Tibial artery (tissue), 4 donors: ENCODE data around the gene LY6G5B.

ENCODE experiments used
- DNase-seq, 2 donors: peaks; one replicate each; pipeline ENCODE4 v3.0.0-alpha.2; 2019
- H3K27ac ChIP-seq, 2 donors: fragments of 200-600 bp; sonication (generic) in 1 of 2; 1 replicate in 1 of 2; 2 replicates in 1 of 2; pipeline ENCODE4 v1.5.1; 2018 to 2019; ENCODE audit warnings: mild to moderate bottlenecking in 1 of 2
- H3K27me3 ChIP-seq, 2 donors: fragments of 200-600 bp; sonication (generic) in 1 of 2; one replicate each; pipeline versions ENCODE4 v1.5.1 to v1.6.0; 2016 to 2019
- H3K36me3 ChIP-seq, 3 donors: fragments of 200-600 bp; sonication (generic) in 2 of 3; one replicate each; pipeline ENCODE4 v1.5.1; 2016 to 2019; ENCODE audit warnings: mild to moderate bottlenecking in 2 of 3
- H3K4me1 ChIP-seq, 4 donors: fragments of 200-600 bp; sonication (generic) in 2 of 4; 1 replicate in 3 of 4; 2 replicates in 1 of 4; pipeline ENCODE4 v1.5.1; 2016 to 2019
- H3K4me3 ChIP-seq, 2 donors: fragments of 200-600 bp; sonication (generic) in 1 of 2; 1 replicate in 1 of 2; 2 replicates in 1 of 2; pipeline ENCODE4 v1.5.1; 2018 to 2019; ENCODE audit warnings: mild to moderate bottlenecking in 2 of 2
- H3K9me3 ChIP-seq, 3 donors: fragments of 200-600 bp; sonication (generic) in 1 of 3; one replicate each; pipeline ENCODE4 v1.5.1; 2016 to 2019
- intact Hi-C: fragments of 100-400 bp; cut with DNase I; formaldehyde crosslinking; loops from one replicate; pipeline ENCODE4 v1.15.0; 2023; ENCODE audit warnings: low total_unique reads
- TF ChIP-seq, protein P1 (sequence below), 2 experiments: fragments of 200-600 bp in 1 of 2; fragments of 450-650 bp in 1 of 2; IDR thresholded peaks; one replicate each; pipeline ENCODE4 v1.5.1; 2017 to 2019; ENCODE audit warnings: antibody characterized with exemption in 2 of 2, mild to moderate bottlenecking in 1 of 2, moderate library complexity in 1 of 2

LY6G5B gene

DNA sequence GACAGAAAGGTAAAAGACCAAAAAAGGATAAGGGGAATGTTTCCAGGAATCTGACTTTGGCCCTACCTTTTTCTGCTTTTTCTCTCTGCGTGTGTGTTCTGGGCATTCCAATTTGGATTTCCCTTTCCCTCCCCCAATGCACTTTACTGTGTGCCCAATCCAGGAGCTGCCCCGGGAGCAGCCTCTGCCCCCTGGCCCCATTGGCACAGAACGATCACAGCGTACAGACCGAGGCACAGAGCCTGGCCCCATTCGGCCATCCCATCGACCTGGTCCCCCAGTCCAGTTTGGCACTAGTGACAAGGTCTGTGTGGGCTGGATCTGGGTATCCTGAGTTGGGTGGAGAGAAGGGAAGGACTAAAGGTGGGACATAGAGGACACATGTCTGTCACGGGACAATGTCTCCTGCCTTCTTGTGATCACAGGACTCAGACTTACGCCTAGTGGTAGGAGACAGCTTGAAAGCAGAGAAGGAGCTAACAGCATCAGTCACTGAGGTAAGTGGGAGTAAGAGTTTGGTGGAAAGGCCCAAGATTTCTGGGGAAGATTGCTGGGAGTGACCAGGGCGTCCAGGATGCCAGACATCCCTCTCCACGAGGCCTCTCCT lies 34.7 kb upstream of the LY6G5B start:
- Histone ChIP-seq H3K27me3 (no peaks in the 10 kb centered on the region), H3K9me3 (no peaks in the 10 kb centered on the region), H3K4me1 (peaks cover 0 to 3% (median 0%) of the 10 kb centered on the region in 4 donors), H3K27ac (no peak overlapping the region), H3K4me3 (no peak overlapping the region), H3K36me3 (peaks cover 69 to 100% (median 96%) of the 10 kb centered on the region in 3 donors)
- intact Hi-C loops, result no loop called here
- no peak for DNase-seq
- TF ChIP-seq, protein P1, sequence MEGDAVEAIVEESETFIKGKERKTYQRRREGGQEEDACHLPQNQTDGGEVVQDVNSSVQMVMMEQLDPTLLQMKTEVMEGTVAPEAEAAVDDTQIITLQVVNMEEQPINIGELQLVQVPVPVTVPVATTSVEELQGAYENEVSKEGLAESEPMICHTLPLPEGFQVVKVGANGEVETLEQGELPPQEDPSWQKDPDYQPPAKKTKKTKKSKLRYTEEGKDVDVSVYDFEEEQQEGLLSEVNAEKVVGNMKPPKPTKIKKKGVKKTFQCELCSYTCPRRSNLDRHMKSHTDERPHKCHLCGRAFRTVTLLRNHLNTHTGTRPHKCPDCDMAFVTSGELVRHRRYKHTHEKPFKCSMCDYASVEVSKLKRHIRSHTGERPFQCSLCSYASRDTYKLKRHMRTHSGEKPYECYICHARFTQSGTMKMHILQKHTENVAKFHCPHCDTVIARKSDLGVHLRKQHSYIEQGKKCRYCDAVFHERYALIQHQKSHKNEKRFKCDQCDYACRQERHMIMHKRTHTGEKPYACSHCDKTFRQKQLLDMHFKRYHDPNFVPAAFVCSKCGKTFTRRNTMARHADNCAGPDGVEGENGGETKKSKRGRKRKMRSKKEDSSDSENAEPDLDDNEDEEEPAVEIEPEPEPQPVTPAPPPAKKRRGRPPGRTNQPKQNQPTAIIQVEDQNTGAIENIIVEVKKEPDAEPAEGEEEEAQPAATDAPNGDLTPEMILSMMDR (IDR thresholded peaks at IDR 0.05), result no peak

DNA sequence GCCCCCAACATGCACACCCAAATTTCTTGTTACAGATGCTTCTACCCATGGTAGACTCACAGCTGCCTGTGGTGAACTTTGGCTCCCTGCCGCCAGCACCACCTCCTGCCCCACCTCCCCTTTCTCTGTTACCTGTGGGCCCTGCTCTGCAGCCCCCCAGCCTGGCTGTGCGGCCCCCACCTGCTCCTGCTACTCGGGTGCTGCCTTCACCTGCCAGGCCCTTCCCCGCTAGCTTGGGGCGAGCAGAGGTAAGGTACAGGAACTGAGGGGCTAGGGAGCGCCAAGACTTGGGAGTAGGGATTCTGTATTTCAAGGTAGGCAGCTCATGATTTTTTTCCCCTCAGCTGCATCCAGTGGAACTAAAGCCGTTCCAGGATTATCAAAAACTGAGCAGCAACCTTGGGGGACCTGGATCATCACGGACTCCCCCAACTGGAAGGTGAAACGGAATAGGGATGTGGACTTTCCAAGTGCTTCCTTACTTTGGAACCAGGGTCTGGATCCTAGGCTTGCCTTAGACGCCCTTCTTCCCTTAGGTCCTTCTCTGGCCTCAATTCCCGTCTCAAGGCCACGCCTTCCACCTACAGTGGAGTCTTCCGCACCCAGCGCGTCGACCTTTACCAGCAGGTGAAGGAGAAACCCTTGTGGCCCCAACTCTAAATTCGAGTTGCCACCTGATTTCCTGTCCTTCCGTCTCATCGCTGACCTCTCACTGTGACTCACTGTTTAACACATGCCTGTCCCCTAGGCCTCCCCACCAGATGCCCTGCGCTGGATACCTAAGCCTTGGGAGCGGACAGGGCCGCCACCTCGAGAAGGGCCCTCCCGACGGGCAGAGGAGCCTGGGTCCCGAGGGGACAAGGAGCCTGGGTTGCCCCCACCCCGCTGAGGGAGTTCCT lies 32.8 kb upstream of the LY6G5B start:
- TF ChIP-seq, protein P1 (IDR thresholded peaks at IDR 0.05), result no peak
- no peak overlapping the region for H3K27ac ChIP-seq
- no peaks in the 10 kb centered on the region for H3K9me3 ChIP-seq
- DNase-seq, result no peak
- intact Hi-C loops, result no loop called here
- peaks cover 72 to 100% (median 96%) of the 10 kb centered on the region in 3 donors for H3K36me3 ChIP-seq
- H3K4me3 ChIP-seq, result no peak overlapping the region
- no peaks in the 10 kb centered on the region for H3K27me3 ChIP-seq
- H3K4me1 ChIP-seq, result peaks cover 0 to 3% (median 0%) of the 10 kb centered on the region in 4 donors

- no peak for DNase-seq
- TF ChIP-seq, protein P1 (IDR thresholded peaks at IDR 0.05), result no peak
- Histone ChIP-seq H3K27me3 (no peaks in the 10 kb centered on the region), H3K4me3 (no peak overlapping the region), H3K9me3 (no peaks in the 10 kb centered on the region), H3K36me3 (peaks cover 84 to 100% (median 98%) of the 10 kb centered on the region in 3 donors), H3K4me1 (no peaks in the 10 kb centered on the region), H3K27ac (no peak overlapping the region)
- intact Hi-C loops, result no loop called here
Observed at GRCh38 chr6:31639043-31639442, 30.7 kb upstream of the LY6G5B start.

- Histone ChIP-seq H3K27me3 (no peaks in the 10 kb centered on the region), H3K9me3 (no peaks in the 10 kb centered on the region), H3K4me3 (no peak overlapping the region), H3K36me3 (peaks cover 84 to 100% (median 98%) of the 10 kb centered on the region in 3 donors), H3K27ac (no peak overlapping the region), H3K4me1 (no peaks in the 10 kb centered on the region)
- TF ChIP-seq, protein P1 (IDR thresholded peaks at IDR 0.05), result no peak
- no peak for DNase-seq
- intact Hi-C loops, result no loop called here
Observed at GRCh38 chr6:31639449-31639861, 30.3 kb upstream of the LY6G5B start.

GRCh38 chr6:31640612-31641011 lies 29.2 kb upstream of the LY6G5B start:
- intact Hi-C loops, result loop anchor here (5.0 kb wide), 1 partner anchor 967 kb away; no protein-coding TSS in a partner anchor
- H3K4me1 ChIP-seq, result no peaks in the 10 kb centered on the region
- TF ChIP-seq, protein P1 (IDR thresholded peaks at IDR 0.05), result no peak
- H3K4me3 ChIP-seq, result no peak overlapping the region
- H3K9me3 ChIP-seq, result no peaks in the 10 kb centered on the region
- peaks cover 84 to 100% (median 98%) of the 10 kb centered on the region in 3 donors for H3K36me3 ChIP-seq
- no peak for DNase-seq
- no peaks in the 10 kb centered on the region for H3K27me3 ChIP-seq
- no peak overlapping the region for H3K27ac ChIP-seq
